ENCODE results near the gene EXD1. TPM values are rescaled to one million over a fixed set of nuclear protein-coding genes. Genes with fewer than 3 reads are reported as not detected.

The EXD1 gene
- total RNA-seq, 1 donor from 2014 or later: 0.17 TPM

DNA sequence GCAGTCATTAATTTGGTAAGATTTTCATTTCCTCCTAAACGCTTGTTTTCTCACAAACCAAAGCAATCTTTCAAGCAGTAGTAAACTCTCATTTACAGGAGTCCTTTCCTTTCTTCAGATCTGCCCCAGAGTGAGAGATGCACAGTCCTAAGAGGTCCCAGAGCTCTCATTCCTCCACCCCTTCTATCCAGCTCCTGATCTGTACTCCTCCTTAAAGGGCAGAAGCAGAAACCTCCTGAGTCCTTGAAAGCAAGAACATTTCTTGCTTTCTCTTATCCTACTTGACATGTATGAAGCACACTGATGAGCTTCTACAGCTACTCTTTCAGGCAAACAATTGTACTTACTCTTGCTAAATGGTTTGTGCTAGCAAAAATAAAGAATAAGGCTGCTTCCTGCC, 11.7 kb downstream of the EXD1 start:
- DNase-seq (ENCODE audit: low read depth): no peak
- H3K36me3 ChIP-seq (ENCODE audit: control insufficient read depth, insufficient read depth, low read length): no peaks in the 10 kb centered on the region
- no peak overlapping the region for H3K4me3 ChIP-seq (ENCODE audit: low read depth, low read length)
- TF ChIP-seq, protein P1, sequence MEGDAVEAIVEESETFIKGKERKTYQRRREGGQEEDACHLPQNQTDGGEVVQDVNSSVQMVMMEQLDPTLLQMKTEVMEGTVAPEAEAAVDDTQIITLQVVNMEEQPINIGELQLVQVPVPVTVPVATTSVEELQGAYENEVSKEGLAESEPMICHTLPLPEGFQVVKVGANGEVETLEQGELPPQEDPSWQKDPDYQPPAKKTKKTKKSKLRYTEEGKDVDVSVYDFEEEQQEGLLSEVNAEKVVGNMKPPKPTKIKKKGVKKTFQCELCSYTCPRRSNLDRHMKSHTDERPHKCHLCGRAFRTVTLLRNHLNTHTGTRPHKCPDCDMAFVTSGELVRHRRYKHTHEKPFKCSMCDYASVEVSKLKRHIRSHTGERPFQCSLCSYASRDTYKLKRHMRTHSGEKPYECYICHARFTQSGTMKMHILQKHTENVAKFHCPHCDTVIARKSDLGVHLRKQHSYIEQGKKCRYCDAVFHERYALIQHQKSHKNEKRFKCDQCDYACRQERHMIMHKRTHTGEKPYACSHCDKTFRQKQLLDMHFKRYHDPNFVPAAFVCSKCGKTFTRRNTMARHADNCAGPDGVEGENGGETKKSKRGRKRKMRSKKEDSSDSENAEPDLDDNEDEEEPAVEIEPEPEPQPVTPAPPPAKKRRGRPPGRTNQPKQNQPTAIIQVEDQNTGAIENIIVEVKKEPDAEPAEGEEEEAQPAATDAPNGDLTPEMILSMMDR (IDR thresholded peaks at IDR 0.05; ENCODE audit: insufficient read depth, low read length, poor library complexity, severe bottlenecking): no peak
- no peaks in the 10 kb centered on the region for H3K27me3 ChIP-seq (ENCODE audit: control insufficient read depth, insufficient read depth, low read length)

DNA sequence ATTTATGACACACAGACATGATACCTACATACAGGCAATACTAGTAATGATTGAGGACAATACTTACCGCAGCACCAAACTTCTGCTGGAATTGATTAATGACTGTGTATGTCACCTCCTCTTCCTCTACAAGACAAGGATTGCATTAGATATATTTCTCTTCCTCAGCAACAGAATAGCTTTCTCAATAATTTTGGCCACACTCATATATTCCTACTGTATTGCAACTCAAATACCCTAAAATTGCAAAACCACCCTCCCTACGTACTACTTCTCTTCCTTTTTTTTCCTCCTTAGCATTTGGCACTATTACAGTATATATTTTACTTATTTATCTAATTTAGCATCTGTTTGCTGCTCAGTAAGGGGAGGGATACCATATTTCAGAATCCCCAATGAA, 14.8 kb downstream of the EXD1 start:
- Histone ChIP-seq H3K27me3 (ENCODE audit: control insufficient read depth, insufficient read depth, low read length) (no peaks in the 10 kb centered on the region), H3K36me3 (ENCODE audit: control insufficient read depth, insufficient read depth, low read length) (no peaks in the 10 kb centered on the region), H3K4me3 (ENCODE audit: low read depth, low read length) (no peak overlapping the region)
- DNase-seq (ENCODE audit: low read depth): no peak
- TF ChIP-seq, protein P1 (IDR thresholded peaks at IDR 0.05; ENCODE audit: insufficient read depth, low read length, poor library complexity, severe bottlenecking): no peak

DNA sequence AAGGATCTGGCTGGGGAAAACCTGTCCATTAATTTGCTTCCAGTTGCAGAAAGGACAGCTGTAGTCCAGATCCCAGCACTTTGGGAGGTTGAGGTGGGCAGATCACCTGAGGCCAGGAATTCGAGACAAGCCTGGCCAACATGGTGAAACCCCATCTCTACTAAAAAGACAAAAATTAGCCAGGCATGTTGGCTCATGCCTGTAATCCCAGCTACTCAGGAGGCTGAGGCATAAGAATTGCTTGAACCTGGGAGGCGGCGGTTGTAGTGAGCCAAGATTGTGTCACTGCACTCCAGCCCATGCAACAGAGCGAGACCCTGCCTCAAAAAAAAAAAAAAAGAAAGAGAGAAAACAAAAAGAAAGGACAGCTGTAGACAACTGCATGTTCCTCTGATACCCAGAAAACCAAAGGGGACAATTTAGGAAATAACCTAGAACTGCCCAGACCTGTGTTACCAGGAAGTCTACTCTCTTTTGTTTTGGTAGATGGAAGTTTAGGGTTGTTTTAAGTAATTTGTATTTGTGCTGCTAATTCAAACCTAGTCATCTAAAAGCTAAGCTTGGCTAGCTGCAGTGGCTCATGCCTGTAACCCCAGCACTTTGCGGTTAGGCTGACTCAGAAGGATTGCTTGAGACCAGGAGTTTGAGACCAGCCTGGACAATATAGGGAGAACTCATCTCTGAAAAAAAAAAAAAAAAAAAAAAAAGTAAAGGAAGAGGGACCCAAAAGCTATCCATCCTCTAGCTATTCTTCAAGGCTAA, 22.7 kb downstream of the EXD1 start:
- DNase-seq (ENCODE audit: low read depth): peak; percentile 48
- TF ChIP-seq, protein P1 (IDR thresholded peaks at IDR 0.05; ENCODE audit: insufficient read depth, low read length, poor library complexity, severe bottlenecking): no peak
- H3K4me3 ChIP-seq (ENCODE audit: low read depth, low read length): no peak overlapping the region

DNA sequence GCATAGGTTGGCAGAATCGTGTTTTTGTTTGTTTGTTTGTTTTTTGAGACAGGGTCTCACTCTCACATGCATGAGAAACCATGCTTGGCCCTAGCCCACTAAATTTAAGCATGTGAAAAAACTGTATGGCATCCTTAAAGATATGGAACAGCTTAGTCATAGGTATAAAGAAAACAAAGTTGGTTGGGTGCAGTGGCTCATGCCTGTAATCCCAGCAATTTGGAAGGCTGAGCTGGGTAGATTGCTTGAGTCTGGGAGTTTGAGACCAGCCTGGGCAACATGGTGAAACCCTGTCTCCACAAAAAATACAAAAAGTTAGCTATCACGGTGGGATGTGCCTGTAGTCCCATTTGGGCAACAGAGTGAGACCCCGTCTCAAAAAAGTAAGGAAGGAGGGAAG, 25.2 kb downstream of the EXD1 start:
- H3K27me3 ChIP-seq (ENCODE audit: control insufficient read depth, insufficient read depth, low read length): no peaks in the 10 kb centered on the region
- DNase-seq (ENCODE audit: low read depth): no peak

More for the DNA sequence above, 22.7 kb downstream of the EXD1 start:
- no peaks in the 10 kb centered on the region for H3K27me3 ChIP-seq (ENCODE audit: control insufficient read depth, insufficient read depth, low read length)
- no peaks in the 10 kb centered on the region for H3K36me3 ChIP-seq (ENCODE audit: control insufficient read depth, insufficient read depth, low read length)

DNA sequence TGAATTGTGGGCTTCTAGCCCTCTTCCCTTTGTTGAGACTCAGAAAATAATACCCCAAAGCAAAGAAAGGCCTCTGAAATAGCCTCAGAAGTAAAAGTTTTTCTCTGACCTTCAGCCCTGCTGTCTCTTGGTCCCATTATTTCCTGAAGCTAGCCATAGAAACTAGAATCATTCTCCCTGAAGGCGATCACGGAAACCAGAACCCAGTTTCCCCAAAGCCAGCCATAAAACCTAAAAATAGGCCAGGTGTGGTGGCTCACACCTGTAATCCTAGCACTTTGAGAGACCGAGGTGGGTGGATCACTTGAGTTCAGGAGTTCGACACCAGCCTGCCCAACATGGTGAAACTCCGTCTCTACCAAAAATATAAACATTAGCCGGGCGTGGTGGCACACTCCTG, 27.2 kb downstream of the EXD1 start:
- no peak for DNase-seq (ENCODE audit: low read depth)
- TF ChIP-seq, protein P1 (IDR thresholded peaks at IDR 0.05; ENCODE audit: insufficient read depth, low read length, poor library complexity, severe bottlenecking): no peak
- Histone ChIP-seq H3K4me3 (ENCODE audit: low read depth, low read length) (no peak overlapping the region), H3K36me3 (ENCODE audit: control insufficient read depth, insufficient read depth, low read length) (no peaks in the 10 kb centered on the region), H3K27me3 (ENCODE audit: control insufficient read depth, insufficient read depth, low read length) (no peaks in the 10 kb centered on the region)

More for the DNA sequence above, 25.2 kb downstream of the EXD1 start:
- H3K4me3 ChIP-seq (ENCODE audit: low read depth, low read length): no peak overlapping the region
- no peaks in the 10 kb centered on the region for H3K36me3 ChIP-seq (ENCODE audit: control insufficient read depth, insufficient read depth, low read length)
- TF ChIP-seq, protein P1 (IDR thresholded peaks at IDR 0.05; ENCODE audit: insufficient read depth, low read length, poor library complexity, severe bottlenecking): no peak

DNA sequence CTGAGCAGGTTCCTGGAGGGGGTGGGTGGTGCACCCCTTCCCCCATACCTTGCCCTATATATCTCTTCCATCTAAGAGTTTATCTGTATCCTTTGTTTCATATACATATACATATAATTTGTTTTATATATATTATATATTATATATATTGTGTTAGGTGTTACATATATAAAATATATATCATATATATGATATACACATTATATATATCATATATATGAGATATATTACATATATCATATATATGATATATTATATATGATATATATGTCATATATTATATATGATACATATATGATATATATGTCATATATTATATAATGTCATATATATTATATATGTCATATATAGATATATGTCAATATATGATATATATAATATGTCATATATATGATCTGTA, 31.1 kb downstream of the EXD1 start:
- TF ChIP-seq, protein P1 (IDR thresholded peaks at IDR 0.05; ENCODE audit: insufficient read depth, low read length, poor library complexity, severe bottlenecking): no peak
- DNase-seq (ENCODE audit: low read depth): no peak
- Histone ChIP-seq H3K27me3 (ENCODE audit: control insufficient read depth, insufficient read depth, low read length) (no peaks in the 10 kb centered on the region), H3K4me3 (ENCODE audit: low read depth, low read length) (no peak overlapping the region), H3K36me3 (ENCODE audit: control insufficient read depth, insufficient read depth, low read length) (no peaks in the 10 kb centered on the region)

Data from kidney epithelial cell (primary cell).